ENCODE measurements around the gene MBLAC1.

DNA sequence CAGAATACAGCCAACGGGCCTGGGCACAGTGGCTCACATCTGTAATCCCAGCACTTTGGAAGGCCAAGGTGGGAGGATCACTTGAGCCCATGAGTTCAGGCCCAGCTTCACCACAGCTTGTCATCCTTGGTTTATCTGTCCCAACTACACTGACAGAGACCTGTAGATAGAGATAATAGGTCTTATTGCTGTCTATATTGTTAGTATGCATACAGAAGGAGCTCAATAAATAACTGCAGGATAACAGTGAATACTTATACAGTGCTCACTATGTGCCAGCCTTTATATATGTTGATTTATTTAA lies 6.1 kb upstream of the MBLAC1 start:
- TF ChIP-seq, protein P1, sequence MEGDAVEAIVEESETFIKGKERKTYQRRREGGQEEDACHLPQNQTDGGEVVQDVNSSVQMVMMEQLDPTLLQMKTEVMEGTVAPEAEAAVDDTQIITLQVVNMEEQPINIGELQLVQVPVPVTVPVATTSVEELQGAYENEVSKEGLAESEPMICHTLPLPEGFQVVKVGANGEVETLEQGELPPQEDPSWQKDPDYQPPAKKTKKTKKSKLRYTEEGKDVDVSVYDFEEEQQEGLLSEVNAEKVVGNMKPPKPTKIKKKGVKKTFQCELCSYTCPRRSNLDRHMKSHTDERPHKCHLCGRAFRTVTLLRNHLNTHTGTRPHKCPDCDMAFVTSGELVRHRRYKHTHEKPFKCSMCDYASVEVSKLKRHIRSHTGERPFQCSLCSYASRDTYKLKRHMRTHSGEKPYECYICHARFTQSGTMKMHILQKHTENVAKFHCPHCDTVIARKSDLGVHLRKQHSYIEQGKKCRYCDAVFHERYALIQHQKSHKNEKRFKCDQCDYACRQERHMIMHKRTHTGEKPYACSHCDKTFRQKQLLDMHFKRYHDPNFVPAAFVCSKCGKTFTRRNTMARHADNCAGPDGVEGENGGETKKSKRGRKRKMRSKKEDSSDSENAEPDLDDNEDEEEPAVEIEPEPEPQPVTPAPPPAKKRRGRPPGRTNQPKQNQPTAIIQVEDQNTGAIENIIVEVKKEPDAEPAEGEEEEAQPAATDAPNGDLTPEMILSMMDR (IDR thresholded peaks at IDR 0.05; ENCODE audit: low read depth, low read length) = no peak
- no peak for TF ChIP-seq EZH2phosphoT487 (IDR thresholded peaks at IDR 0.05; ENCODE audit: low read depth)
